ENCODE results near the gene RBMX2. TPM values are rescaled to one million over a fixed set of nuclear protein-coding genes. Genes with fewer than 3 reads are reported as not detected.
"Not testable (repeated sequence)": the region's sequence is repeated elsewhere in the genome, so short reads cannot be mapped to it uniquely, and the experiment has no call there.

RBMX2 gene
- total RNA-seq, 3 donors from 2014 or later = 25.5 to 26.4 (median 25.5) TPM

DNA sequence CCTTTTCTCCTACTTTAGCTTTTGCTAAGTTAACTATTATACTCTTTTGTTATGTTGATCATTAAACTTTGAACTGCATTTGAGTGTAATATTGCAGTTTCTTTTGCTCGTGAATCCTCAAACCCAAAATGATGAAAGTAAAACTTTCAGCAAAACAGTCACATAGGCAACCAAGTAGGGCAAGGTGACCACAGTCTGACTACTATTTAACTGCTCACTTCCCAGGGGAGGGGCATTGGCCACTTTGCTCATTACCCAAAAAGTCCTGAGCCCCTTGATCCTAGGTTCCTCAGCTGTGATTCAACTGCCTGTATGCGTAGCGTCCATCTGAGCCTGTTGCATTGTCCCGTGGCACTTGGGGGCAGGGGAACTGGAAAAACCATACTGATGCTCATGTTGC, 17.0 kb downstream of the RBMX2 start:
- H3K36me3 Mint-ChIP-seq (ENCODE audit: insufficient read depth) = peaks cover 4% of the 10 kb centered on the region
- no peak overlapping the region for H3K4me3 Mint-ChIP-seq
- ATAC-seq = no peak

DNA sequence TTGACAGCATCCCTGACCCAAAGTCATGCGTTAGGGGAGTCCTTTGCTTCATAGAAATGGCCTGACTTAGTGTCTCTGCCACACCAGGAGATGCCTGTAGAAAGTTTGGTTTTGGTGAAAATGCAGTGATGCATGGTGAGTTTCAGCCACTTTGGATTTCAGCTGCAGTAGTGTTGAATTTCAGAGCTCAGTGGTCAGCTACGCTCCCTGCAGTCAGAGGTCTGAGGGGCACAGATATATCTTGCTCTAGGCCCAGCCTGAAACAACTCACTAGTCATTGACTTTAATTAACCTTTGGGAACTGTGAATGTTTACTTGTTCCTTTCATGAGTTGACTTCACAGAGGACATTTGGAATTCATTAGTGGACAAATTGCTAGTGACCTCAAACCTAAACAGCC, 17.5 kb downstream of the RBMX2 start:
- Mint-ChIP-seq H3K9me3 (no peaks in the 10 kb centered on the region), H3K4me3 (no peak overlapping the region)
- DNase-seq = no peak

More for the DNA sequence above, 17.0 kb downstream of the RBMX2 start:
- no peaks in the 10 kb centered on the region for H3K9me3 Mint-ChIP-seq
- H3K27me3 Mint-ChIP-seq (ENCODE audit: low read depth) = peaks cover 3% of the 10 kb centered on the region
- H3K4me1 Mint-ChIP-seq (ENCODE audit: low read depth) = no peaks in the 10 kb centered on the region
- DNase-seq = no peak

DNA sequence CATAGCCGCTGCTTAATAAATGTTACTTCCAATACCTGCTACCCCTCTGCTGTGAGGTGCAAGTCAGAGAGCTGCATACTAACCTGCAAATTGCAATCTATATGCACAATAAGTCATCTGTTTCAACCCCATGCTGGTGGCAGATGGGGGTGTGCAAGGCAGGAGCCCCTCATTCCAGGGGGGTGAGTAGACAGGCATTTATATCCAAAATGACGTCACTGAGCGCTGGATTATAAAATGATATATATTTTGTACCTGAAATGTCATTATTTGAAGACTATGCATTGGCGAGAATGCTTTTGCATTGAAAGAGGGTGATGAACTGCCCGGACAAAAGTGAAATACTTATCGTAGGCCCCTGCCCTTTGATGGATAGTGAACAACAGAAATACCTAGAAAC, 24.7 kb downstream of the RBMX2 start:
- DNase-seq (no peak), ATAC-seq (no peak)
- Mint-ChIP-seq H3K36me3 (ENCODE audit: insufficient read depth) (no peaks in the 10 kb centered on the region), H3K4me3 (no peak overlapping the region), H3K27me3 (ENCODE audit: low read depth) (peaks cover 3% of the 10 kb centered on the region), H3K9me3 (no peaks in the 10 kb centered on the region), H3K4me1 (ENCODE audit: low read depth) (no peaks in the 10 kb centered on the region)

More for the DNA sequence above, 17.5 kb downstream of the RBMX2 start:
- H3K36me3 Mint-ChIP-seq (ENCODE audit: insufficient read depth) = peaks cover 2% of the 10 kb centered on the region
- no peaks in the 10 kb centered on the region for H3K4me1 Mint-ChIP-seq (ENCODE audit: low read depth)
- H3K27me3 Mint-ChIP-seq (ENCODE audit: low read depth) = peaks cover 3% of the 10 kb centered on the region
- no peak for ATAC-seq

DNA sequence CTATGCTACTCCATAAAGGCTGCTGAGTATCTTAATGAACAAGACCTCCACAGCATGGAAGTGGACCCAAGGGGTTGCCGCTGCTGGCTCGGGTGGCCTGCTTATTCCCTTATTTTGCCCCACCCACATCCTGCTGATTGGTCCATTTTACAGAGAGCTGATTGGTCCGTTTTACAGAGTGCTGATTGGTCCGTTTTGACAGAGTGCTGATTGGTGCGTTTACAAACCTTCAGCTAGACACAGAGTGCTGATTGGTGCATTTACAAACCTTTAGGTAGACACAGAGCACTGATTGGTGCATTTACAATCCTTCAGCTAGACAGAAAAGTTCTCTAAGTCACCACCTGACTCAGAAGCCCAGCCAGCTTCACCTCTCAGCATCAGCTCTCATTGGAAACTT, 27.4 kb downstream of the RBMX2 start:
- H3K4me1 Mint-ChIP-seq (ENCODE audit: low read depth); H3K27me3 Mint-ChIP-seq (ENCODE audit: low read depth); DNase-seq; H3K9me3 Mint-ChIP-seq; H3K36me3 Mint-ChIP-seq (ENCODE audit: insufficient read depth); ATAC-seq; H3K4me3 Mint-ChIP-seq: not testable (repeated sequence)

DNA sequence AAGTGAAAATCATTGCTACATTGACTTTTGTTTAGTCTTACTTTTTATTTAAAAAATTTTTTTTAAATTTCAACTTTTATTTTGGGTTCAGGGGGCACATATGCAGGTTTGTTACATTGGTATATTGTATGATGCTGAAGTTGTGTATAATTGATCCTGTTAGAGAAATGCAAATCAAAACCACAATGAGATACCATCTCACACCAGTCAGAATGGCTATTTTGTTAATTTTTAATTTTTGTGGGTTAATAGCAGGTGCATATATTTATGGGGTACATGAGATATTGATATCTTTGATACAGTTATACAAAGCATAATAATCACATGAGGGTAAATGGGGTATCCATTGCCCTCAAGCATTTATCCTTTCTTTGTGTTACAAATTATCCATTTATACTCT, 34.1 kb downstream of the RBMX2 start:
- peaks cover 12% of the 10 kb centered on the region for H3K9me3 Mint-ChIP-seq
- ATAC-seq (no peak), DNase-seq (no peak)
- H3K27me3 Mint-ChIP-seq (ENCODE audit: low read depth) = peaks cover 2% of the 10 kb centered on the region
- H3K4me1 Mint-ChIP-seq (ENCODE audit: low read depth) = no peaks in the 10 kb centered on the region
- no peaks in the 10 kb centered on the region for H3K36me3 Mint-ChIP-seq (ENCODE audit: insufficient read depth)
- no peak overlapping the region for H3K4me3 Mint-ChIP-seq

DNA sequence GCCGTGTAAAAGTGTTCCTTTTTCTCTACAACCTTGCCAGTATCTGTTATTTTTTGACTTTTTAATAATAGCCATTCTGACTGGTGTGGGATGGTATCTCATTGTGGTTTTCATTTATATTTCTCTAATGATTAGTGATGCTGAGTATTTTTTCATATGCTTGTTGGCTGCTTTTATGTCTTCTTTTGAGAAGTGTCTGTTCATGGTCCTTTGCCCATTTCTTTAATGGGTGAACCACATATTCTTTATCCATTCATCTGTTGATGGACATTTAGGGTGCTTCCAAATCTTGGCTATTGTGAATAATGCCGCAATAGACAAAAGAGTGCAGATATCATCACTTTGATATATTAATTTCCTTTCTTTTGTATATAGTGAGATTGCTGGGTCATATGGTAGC, 36.2 kb downstream of the RBMX2 start:
- ATAC-seq; H3K36me3 Mint-ChIP-seq (ENCODE audit: insufficient read depth); DNase-seq; H3K4me3 Mint-ChIP-seq; H3K27me3 Mint-ChIP-seq (ENCODE audit: low read depth); H3K4me1 Mint-ChIP-seq (ENCODE audit: low read depth): not testable (repeated sequence)
- peaks cover 12% of the 10 kb centered on the region for H3K9me3 Mint-ChIP-seq

DNA sequence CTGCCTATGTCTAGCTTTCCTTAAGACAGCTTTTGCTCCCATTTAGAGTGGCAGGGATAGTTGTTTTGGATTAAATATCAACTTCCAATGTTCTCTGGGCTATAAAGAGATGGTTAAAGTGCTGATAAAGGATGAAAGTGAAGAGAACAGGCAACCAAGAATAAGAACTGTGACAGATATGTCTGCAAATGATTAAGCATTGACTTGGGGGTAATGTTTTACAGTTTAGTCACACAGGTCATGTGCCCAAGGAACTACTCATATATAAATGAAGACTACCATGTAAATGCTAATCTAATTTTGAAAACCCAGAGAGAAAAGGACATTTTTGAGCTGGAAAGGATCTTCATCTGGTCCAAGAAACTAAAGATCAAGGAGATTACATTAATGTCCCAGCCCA, 42.1 kb downstream of the RBMX2 start:
- H3K9me3 Mint-ChIP-seq = peaks cover 9% of the 10 kb centered on the region
- peaks cover 2% of the 10 kb centered on the region for H3K27me3 Mint-ChIP-seq (ENCODE audit: low read depth)
- DNase-seq (no peak), ATAC-seq (no peak)
- H3K4me3 Mint-ChIP-seq = no peak overlapping the region
- H3K36me3 Mint-ChIP-seq (ENCODE audit: insufficient read depth) = no peaks in the 10 kb centered on the region
- no peaks in the 10 kb centered on the region for H3K4me1 Mint-ChIP-seq (ENCODE audit: low read depth)

DNA sequence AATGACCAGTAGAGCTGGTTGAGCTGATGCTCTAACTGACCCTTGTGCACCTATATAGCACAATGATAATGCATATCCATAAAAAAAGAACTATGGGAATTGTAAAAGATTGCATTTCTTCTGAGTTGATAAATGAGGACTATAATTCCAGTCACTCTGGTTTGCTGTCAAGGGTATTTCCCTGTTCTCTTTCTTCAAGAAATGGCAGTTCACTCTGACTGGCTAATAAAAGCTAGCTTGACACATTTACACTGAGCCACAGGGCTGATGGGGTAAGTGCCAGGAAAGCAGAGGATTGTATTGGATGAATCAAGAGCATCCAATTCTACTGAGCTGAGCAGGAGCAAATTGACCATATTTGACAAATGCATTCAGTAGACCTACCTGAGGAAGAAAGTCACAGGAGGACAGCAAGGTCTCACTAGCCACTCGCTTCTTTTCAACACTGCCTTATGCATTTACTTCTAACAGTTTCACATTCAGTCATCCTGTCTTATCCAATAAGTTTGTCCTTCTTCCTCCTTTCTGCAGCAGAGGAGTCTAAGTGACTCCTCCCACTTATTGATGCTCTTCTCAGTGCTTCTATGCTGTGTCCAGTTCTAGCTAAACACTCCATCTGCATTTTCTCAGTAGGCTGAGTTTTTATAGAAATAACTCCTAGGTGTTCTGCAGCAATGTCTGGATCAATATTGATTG, 43.0 kb downstream of the RBMX2 start:
- H3K4me3 Mint-ChIP-seq = no peak overlapping the region
- DNase-seq (no peak), ATAC-seq (no peak)
- H3K27me3 Mint-ChIP-seq (ENCODE audit: low read depth) = peaks cover 2% of the 10 kb centered on the region
- H3K4me1 Mint-ChIP-seq (ENCODE audit: low read depth) = no peaks in the 10 kb centered on the region
- H3K36me3 Mint-ChIP-seq (ENCODE audit: insufficient read depth) = no peaks in the 10 kb centered on the region
- H3K9me3 Mint-ChIP-seq = peaks cover under 1% of the 10 kb centered on the region

DNA sequence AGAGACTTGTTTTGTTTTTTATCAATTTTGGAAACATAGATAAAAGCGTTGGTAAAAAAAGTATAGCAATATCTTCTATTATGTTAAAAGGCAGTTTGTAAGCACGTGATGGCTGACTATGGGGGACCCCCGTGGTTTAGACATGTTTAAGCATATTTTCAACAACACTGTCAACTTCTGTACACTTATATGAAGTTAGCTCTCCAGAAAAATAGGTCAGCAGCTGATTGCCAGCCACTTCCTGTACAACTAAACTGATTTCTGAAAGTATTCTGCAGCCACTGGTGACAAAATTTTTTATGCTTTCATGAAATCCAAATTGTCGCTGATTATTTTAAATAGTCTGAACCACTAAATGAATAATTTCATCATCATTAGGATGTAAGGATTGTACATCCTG, 45.2 kb downstream of the RBMX2 start:
- Mint-ChIP-seq H3K4me3 (no peak overlapping the region), H3K27me3 (ENCODE audit: low read depth) (peaks cover 2% of the 10 kb centered on the region), H3K4me1 (ENCODE audit: low read depth) (no peaks in the 10 kb centered on the region), H3K9me3 (peaks cover under 1% of the 10 kb centered on the region), H3K36me3 (ENCODE audit: insufficient read depth) (no peaks in the 10 kb centered on the region)
- no peak for ATAC-seq
- DNase-seq = no peak

Other genes starting within 250 kb of the RBMX2 start
- 10 to 100 TPM; 45.2 to 54.5 (median 51.9) TPM for gene AIFM1, start 236.1 kb upstream of the RBMX2 start, total RNA-seq
- gene RAB33A, start 230.0 kb upstream of the RBMX2 start, total RNA-seq = 10 to 100 TPM; 10.6 to 13.6 (median 11.0) TPM
- 1 to 10 TPM; 4.4 to 5.5 (median 5.2) TPM for gene ZNF280C, start 133.1 kb upstream of the RBMX2 start, total RNA-seq
- gene SLC25A14, start 62.1 kb upstream of the RBMX2 start, total RNA-seq = 10 to 100 TPM in 2 of 3 donors, 1 to 10 TPM in 1; 9.6 to 11.3 (median 10.9) TPM
- not detected for gene GPR119, start 16.3 kb upstream of the RBMX2 start, total RNA-seq